ENCODE measurements around the gene KRTAP16-1.
A peak's percentile ranks its signal among the peaks of the same experiment; 100 is the strongest.
"Not testable (repeated sequence)": the region's sequence is repeated elsewhere in the genome, so short reads cannot be mapped to it uniquely, and the experiment has no call there.

The KRTAP16-1 gene

GRCh38 chr17:41301916-41302901, 6.9 kb downstream of the KRTAP16-1 start, which contains the start of gene KRTAP29-1:
KRTAP29-1 (minus strand) TSS chr17:41302851; CDS start chr17:41302851, 0 bp downstream.
- DNase-seq (ENCODE audit: low spot score), result no peak

GRCh38 chr17:41301204-41301790, 7.8 kb downstream of the KRTAP16-1 start:
- no peak for DNase-seq (ENCODE audit: low spot score)

DNA sequence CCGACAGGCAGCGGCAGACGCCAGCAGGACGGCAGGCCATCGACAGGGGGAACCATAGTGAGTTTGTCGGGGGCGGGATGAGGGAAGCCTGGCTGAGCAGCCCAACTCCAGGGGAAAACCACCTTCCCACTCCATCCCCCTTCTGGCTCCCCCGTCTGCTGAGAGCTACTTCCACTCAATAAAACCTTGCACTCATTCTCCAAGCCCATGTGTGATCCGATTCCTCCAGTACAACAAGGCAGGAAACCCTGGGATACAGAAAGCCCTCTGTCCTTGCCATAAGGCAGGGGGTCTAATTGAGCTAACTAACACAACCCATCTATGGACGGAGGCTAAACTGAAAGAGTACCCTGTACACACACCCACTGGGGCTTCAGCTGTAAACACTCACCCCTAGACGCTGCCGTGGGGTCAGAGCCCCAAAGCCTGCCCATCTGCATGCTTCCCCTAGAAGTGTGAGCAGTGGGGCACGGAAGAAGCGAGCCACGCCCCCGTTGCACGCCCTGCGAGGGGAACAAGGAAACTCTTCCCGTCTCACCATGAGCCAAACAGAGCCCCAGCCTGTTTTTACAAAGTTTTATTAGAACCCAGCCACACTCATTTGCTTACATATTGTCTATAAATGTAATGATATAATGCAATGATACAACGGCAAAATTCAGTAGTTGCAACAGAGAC, 10.5 kb downstream of the KRTAP16-1 start:
- DNase-seq (ENCODE audit: low spot score), result no peak

DNA sequence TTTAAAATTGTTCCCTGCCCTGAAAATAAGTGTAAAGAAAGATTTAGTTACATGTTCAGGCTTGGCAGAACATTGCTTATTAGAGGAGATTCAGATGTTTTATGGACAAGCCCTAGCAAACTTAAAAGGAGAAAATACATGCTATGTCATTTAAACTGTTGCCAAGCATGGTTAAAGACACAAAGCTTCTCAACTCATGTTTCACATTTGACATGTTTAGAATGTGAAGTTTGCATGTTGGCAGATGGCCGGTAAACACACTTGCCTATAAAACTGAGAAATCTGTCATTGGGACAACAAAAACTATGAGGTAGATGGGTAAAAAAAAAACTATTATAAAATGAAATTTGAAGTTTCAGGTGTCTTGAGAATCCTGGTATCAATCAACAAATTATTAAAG, 12.3 kb downstream of the KRTAP16-1 start:
- DNase-seq (ENCODE audit: low spot score), result no peak

DNA sequence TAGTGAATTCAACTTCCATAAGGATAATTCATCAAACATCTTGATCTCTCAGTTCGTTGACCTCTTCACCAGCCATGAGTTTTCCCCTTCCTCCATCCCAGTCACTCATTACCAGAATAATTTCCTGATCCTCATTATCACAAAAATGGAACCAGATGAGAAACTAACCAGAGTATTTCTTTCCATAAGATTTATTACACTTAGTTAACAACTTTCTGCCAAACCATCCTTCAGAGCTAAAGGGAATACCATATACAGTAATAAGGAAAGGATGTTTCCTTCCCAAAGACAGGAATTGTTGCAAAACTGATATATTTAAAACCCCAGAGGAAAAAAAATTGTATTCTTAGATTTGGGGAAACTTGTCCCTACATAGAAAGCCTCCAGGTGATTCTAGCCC, 15.1 kb downstream of the KRTAP16-1 start:
- no peak for DNase-seq (ENCODE audit: low spot score)

- no peak for DNase-seq (ENCODE audit: low spot score)
Observed at GRCh38 chr17:41287050-41287449, 22.1 kb downstream of the KRTAP16-1 start.

- DNase-seq (ENCODE audit: low spot score), result no peak
Observed at GRCh38 chr17:41284546-41284945, 24.6 kb downstream of the KRTAP16-1 start.

DNA sequence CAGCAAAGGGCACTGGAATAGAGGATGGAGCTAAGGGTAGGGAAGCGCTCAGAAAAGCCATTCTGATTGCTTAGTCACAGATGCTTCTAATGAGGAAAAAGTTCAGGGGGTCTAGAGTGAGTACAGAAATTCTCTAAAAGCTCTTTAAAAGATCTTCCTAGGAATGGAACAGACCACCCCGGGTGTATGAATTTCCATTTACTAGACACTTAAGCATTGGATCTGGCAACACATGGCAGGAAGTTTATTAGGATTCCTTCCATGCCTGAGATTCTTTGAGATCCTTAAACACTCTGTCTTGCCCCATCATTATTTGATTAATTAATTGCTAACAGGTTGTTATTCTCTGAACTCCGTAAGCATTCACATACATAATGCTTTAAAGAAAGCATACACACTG, 25.1 kb downstream of the KRTAP16-1 start:
- peak; percentile 44 for DNase-seq (ENCODE audit: low spot score)

GRCh38 chr17:41278176-41278955, 30.7 kb downstream of the KRTAP16-1 start:
- no peak for DNase-seq (ENCODE audit: low spot score)

DNA sequence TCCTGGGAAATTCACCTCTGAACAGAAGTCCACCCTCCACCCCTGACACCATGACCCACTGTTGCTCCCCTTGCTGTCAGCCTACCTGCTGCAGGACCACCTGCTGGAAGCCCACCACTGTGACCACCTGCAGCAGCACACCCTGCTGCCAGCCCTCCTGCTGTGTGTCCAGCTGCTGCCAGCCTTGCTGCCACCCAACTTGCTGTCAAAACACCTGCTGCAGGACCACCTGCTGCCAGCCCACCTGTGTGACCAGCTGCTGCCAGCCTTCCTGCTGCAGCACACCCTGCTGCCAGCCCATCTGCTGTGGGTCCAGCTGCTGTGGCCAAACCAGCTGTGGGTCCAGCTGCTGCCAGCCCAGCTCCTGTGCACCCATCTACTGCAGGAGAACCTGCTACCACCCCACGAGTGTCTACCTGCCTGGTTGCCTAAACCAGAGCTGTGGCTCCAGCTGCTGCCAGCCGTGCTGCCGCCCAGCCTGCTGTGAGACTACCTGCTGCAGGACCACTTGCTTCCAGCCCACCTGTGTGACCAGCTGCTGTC, 33.4 kb downstream of the KRTAP16-1 start, which contains the start of gene KRTAP9-7:
TSS of gene KRTAP9-7 (plus strand) at position 51 of the 543 bp plus-strand sequence. CDS start at position 51, 0 bp downstream.
- not testable (repeated sequence) for DNase-seq (ENCODE audit: low spot score)

DNA sequence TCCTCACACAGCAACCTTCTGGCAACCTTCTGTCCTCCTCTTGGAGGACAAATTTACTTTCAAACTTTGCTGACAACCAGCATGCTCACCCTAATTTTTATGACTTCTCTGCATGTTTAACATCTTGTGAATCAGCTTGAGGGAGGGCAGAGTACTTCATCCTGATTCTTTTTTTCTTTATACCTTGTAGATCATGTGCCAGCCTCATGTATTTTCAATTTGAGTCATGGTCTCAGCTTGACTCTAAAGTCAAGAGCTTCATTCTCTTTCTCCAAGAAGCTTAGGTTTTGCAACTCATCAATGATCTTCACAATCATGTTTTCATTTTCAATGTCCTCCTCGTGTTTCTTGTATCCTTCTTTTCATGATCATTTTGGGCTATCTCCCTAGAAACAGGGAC, 37.3 kb downstream of the KRTAP16-1 start:
- DNase-seq (ENCODE audit: low spot score), result no peak

- DNase-seq (ENCODE audit: low spot score), result not testable (repeated sequence)
Observed at GRCh38 chr17:41271323-41271722, 37.8 kb downstream of the KRTAP16-1 start.

GRCh38 chr17:41267711-41268110, 41.4 kb downstream of the KRTAP16-1 start:
- DNase-seq (ENCODE audit: low spot score), result peak; percentile 18

DNA sequence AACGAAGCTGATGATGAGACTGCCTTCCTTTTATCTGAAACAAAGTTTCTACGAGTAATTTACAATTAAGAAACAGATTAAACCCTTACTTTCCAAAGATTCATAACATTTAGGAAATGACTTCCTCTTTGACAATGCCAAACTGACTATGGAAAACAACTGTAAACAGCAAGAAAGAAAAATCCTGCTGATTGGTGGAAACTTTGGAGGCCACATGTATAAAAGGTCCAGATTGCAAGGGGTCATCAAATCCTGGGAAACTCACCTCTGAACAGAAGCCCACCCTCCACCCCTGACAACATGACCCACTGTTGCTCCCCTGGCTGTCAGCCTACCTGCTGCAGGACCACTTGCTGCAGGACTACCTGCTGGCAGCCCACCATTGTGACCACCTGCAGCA, 44.0 kb downstream of the KRTAP16-1 start, which contains the start of gene KRTAP9-6:
TSS of gene KRTAP9-6 (plus strand) at position 301 of the 400 bp plus-strand sequence. CDS start at position 301, 0 bp downstream.
- no peak for DNase-seq (ENCODE audit: low spot score)

GRCh38 chr17:41264599-41264998, 44.5 kb downstream of the KRTAP16-1 start:
- no peak for DNase-seq (ENCODE audit: low spot score)

GRCh38 chr17:41263212-41263611, 45.9 kb downstream of the KRTAP16-1 start:
- DNase-seq (ENCODE audit: low spot score), result no peak

- no peak for DNase-seq (ENCODE audit: low spot score)
Observed at GRCh38 chr17:41258406-41258805, 50.7 kb downstream of the KRTAP16-1 start.
